Measurements from ENCODE around the gene ZNF783. TPM values are rescaled to one million over a fixed set of nuclear protein-coding genes. Genes with fewer than 3 reads are reported as not detected.

ZNF783 gene
- total RNA-seq, 1 experiment from 2014 or later = 10.8 TPM

GRCh38 chr7:149300620-149301285 lies 38.8 kb downstream of the ZNF783 start:
- no peak for DNase-seq (ENCODE audit: low spot score)
- BruUV-seq (replicated peaks) = no TSS peak
- ChIA-PET POLR2A (ENCODE audit: low non-redundant PET) (interaction anchor here (0.7 kb wide), 1 partner anchor 375 kb away, joined by 3 read pairs; no protein-coding TSS in a partner anchor), CTCF (no interaction called here)
- intact Hi-C loops (cut with micrococcal nuclease; ENCODE audit: unreplicated experiment) = no loop called here
- no peaks in the 10 kb centered on the region for H3K9me3 ChIP-seq (ENCODE audit: low read depth, low read length, poor library complexity, severe bottlenecking)
- no peak overlapping the region for H3K27ac ChIP-seq (ENCODE audit: low read depth, low read length, poor library complexity, severe bottlenecking)
- no peak overlapping the region for H3K4me3 ChIP-seq (ENCODE audit: low read depth, low read length, poor library complexity, severe bottlenecking)
- no peaks in the 10 kb centered on the region for H3K36me3 ChIP-seq (ENCODE audit: insufficient read depth, low read length, poor library complexity, severe bottlenecking)
- no peaks in the 10 kb centered on the region for H3K4me1 ChIP-seq (ENCODE audit: insufficient read depth, low read length, poor library complexity, severe bottlenecking)
- no peaks in the 10 kb centered on the region for H3K27me3 ChIP-seq (replicated peaks; ENCODE audit: insufficient read depth, low read depth, low read length, poor library complexity)
- TF ChIP-seq EZH2 (IDR thresholded peaks at IDR 0.05; ENCODE audit: borderline replicate concordance, low read depth, low read length, poor library complexity, severe bottlenecking) = no peak
- no peak for TF ChIP-seq CTCF (conservative IDR thresholded peaks at IDR 0.05; ENCODE audit: low read depth, low read length)

- no peaks in the 10 kb centered on the region for H3K9me3 ChIP-seq (ENCODE audit: low read depth, low read length, poor library complexity, severe bottlenecking)
- TF ChIP-seq EZH2 (IDR thresholded peaks at IDR 0.05; ENCODE audit: borderline replicate concordance, low read depth, low read length, poor library complexity, severe bottlenecking) (no peak), CTCF (conservative IDR thresholded peaks at IDR 0.05; ENCODE audit: low read depth, low read length) (no peak)
- H3K4me3 ChIP-seq (ENCODE audit: low read depth, low read length, poor library complexity, severe bottlenecking) = no peak overlapping the region
- ChIA-PET POLR2A (ENCODE audit: low non-redundant PET) (no interaction called here), CTCF (no interaction called here)
- no peaks in the 10 kb centered on the region for H3K4me1 ChIP-seq (ENCODE audit: insufficient read depth, low read length, poor library complexity, severe bottlenecking)
- intact Hi-C loops (cut with micrococcal nuclease; ENCODE audit: unreplicated experiment) = no loop called here
- BruUV-seq (replicated peaks) = no TSS peak
- no peaks in the 10 kb centered on the region for H3K27me3 ChIP-seq (replicated peaks; ENCODE audit: insufficient read depth, low read depth, low read length, poor library complexity)
- no peak overlapping the region for H3K27ac ChIP-seq (ENCODE audit: low read depth, low read length, poor library complexity, severe bottlenecking)
- no peaks in the 10 kb centered on the region for H3K36me3 ChIP-seq (ENCODE audit: insufficient read depth, low read length, poor library complexity, severe bottlenecking)
- DNase-seq (ENCODE audit: low spot score) = no peak
Measured at GRCh38 chr7:149302222-149302621, 40.2 kb downstream of the ZNF783 start.

GRCh38 chr7:149302865-149303264 lies 40.9 kb downstream of the ZNF783 start:
- no peaks in the 10 kb centered on the region for H3K27me3 ChIP-seq (replicated peaks; ENCODE audit: insufficient read depth, low read depth, low read length, poor library complexity)
- H3K4me3 ChIP-seq (ENCODE audit: low read depth, low read length, poor library complexity, severe bottlenecking) = no peak overlapping the region
- POLR2A ChIA-PET (ENCODE audit: low non-redundant PET) = no interaction called here
- no peaks in the 10 kb centered on the region for H3K9me3 ChIP-seq (ENCODE audit: low read depth, low read length, poor library complexity, severe bottlenecking)
- intact Hi-C loops (cut with micrococcal nuclease; ENCODE audit: unreplicated experiment) = no loop called here
- CTCF ChIA-PET = no interaction called here
- TF ChIP-seq CTCF (conservative IDR thresholded peaks at IDR 0.05; ENCODE audit: low read depth, low read length) = no peak
- no peak for TF ChIP-seq EZH2 (IDR thresholded peaks at IDR 0.05; ENCODE audit: borderline replicate concordance, low read depth, low read length, poor library complexity, severe bottlenecking)
- no peaks in the 10 kb centered on the region for H3K36me3 ChIP-seq (ENCODE audit: insufficient read depth, low read length, poor library complexity, severe bottlenecking)
- no peaks in the 10 kb centered on the region for H3K4me1 ChIP-seq (ENCODE audit: insufficient read depth, low read length, poor library complexity, severe bottlenecking)
- no peak for DNase-seq (ENCODE audit: low spot score)
- BruUV-seq (replicated peaks) = no TSS peak
- no peak overlapping the region for H3K27ac ChIP-seq (ENCODE audit: low read depth, low read length, poor library complexity, severe bottlenecking)
